Sigmoid colon (tissue), 4 donors: ENCODE results near the gene CASR.

Source experiments
- POLR2AphosphoS5 ChIP-seq, 4 donors: sonication (generic); formaldehyde crosslinking; IDR thresholded peaks; one replicate each; pipeline ENCODE4 v1.6.1; 2017; ENCODE audit warnings: antibody characterized with exemption in 4 of 4
- TF ChIP-seq, protein P1 (sequence below), 4 experiments: fragments of 450-650 bp in 3 of 4; fragments of 200-600 bp in 1 of 4; IDR thresholded peaks; one replicate each; pipeline ENCODE4 v1.5.1; 2016 to 2019; ENCODE audit warnings: antibody characterized with exemption in 4 of 4, mild to moderate bottlenecking in 3 of 4, moderate library complexity in 2 of 4

DNA sequence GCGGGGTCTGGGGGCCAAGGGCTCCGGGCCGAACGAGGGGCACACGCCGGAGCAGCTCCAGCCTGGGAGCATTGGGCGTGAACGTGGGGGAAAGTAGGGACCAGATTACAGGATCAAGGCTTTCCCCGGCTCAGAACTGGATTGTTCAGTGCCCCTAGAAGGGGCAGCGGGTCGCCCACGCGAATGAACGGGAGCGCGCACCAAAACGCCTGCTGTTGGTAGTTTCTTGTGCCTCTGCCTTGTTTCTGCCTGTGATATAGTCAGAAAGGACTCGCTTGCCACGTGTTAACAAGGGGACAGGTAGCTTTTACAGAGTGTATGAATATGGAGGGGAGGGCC lies 1.1 kb downstream of the CASR start:
- TF ChIP-seq POLR2AphosphoS5 (IDR thresholded peaks at IDR 0.05), result no peak
- TF ChIP-seq, protein P1, sequence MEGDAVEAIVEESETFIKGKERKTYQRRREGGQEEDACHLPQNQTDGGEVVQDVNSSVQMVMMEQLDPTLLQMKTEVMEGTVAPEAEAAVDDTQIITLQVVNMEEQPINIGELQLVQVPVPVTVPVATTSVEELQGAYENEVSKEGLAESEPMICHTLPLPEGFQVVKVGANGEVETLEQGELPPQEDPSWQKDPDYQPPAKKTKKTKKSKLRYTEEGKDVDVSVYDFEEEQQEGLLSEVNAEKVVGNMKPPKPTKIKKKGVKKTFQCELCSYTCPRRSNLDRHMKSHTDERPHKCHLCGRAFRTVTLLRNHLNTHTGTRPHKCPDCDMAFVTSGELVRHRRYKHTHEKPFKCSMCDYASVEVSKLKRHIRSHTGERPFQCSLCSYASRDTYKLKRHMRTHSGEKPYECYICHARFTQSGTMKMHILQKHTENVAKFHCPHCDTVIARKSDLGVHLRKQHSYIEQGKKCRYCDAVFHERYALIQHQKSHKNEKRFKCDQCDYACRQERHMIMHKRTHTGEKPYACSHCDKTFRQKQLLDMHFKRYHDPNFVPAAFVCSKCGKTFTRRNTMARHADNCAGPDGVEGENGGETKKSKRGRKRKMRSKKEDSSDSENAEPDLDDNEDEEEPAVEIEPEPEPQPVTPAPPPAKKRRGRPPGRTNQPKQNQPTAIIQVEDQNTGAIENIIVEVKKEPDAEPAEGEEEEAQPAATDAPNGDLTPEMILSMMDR (IDR thresholded peaks at IDR 0.05), result no peak
